Measurements from ENCODE around the gene L3HYPDH. TPM values are rescaled to one million over a fixed set of nuclear protein-coding genes. Genes with fewer than 3 reads are reported as not detected.

L3HYPDH gene
- total RNA-seq, 2 experiments from 2014 or later = 12.3 to 14.6 TPM

DNA sequence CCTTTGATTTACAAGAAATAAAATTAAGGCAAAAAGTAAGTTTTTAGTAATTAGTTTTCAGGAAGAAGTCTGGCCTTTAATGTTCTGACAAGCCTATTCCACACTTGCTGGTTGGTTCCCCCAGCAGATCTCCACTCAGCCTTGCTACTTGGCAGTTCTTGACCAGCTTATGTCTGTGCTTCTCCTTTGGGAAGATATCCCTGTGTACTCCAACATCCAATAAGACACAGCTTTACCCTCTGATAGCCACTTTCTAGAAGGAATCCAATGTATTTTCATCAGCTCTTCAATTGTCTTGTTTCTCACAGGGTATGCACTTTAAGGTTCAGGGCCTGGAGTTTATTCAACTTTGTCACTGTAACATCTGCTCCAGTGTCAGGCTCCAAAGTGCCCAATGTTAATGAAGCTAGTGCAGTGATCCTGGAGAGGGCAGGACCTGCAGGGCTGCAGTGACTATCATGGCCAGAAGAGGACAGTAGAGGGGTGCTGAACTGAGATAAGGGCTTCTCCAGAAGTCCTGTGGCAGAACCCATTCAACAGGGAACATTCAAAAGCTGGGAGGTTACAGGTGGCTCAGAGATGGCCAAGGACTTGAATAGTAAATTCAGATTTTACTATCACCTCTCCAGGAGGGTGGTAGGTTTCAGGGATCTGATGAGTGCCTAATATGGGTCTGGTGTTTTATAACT lies 23.0 kb upstream of the L3HYPDH start:
- Mint-ChIP-seq H3K27ac (no peak overlapping the region), H3K36me3 (ENCODE audit: low read depth) (peaks cover 1% of the 10 kb centered on the region), H3K27me3 (peaks cover 6% of the 10 kb centered on the region), H3K9me3 (no peaks in the 10 kb centered on the region), H3K4me1 (ENCODE audit: low read depth) (peaks cover 8% of the 10 kb centered on the region), H3K4me3 (no peak overlapping the region)
- TF ChIP-seq, protein P1, sequence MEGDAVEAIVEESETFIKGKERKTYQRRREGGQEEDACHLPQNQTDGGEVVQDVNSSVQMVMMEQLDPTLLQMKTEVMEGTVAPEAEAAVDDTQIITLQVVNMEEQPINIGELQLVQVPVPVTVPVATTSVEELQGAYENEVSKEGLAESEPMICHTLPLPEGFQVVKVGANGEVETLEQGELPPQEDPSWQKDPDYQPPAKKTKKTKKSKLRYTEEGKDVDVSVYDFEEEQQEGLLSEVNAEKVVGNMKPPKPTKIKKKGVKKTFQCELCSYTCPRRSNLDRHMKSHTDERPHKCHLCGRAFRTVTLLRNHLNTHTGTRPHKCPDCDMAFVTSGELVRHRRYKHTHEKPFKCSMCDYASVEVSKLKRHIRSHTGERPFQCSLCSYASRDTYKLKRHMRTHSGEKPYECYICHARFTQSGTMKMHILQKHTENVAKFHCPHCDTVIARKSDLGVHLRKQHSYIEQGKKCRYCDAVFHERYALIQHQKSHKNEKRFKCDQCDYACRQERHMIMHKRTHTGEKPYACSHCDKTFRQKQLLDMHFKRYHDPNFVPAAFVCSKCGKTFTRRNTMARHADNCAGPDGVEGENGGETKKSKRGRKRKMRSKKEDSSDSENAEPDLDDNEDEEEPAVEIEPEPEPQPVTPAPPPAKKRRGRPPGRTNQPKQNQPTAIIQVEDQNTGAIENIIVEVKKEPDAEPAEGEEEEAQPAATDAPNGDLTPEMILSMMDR (IDR thresholded peaks at IDR 0.05) = peak; percentile 83
- POLR2A ChIA-PET = interaction anchor here (0.5 kb wide), 1 partner anchor 670 kb away, joined by 3 read pairs; no protein-coding TSS in a partner anchor
- ATAC-seq (peak; percentile 97), DNase-seq (peak; percentile 77)
- intact Hi-C loops (cut with micrococcal nuclease) = loop anchor here (5.0 kb wide), 1 partner anchor 70 kb away; the partner anchor contains the start of gene CCDC175
- CTCF ChIA-PET = interaction anchor here (0.8 to 6.5 kb wide), 18 partner anchors 8 to 682 kb away, joined by 3 to 75 read pairs (median 4); partner anchors contain the start of genes CCDC175, JKAMP and L3HYPDH

DNA sequence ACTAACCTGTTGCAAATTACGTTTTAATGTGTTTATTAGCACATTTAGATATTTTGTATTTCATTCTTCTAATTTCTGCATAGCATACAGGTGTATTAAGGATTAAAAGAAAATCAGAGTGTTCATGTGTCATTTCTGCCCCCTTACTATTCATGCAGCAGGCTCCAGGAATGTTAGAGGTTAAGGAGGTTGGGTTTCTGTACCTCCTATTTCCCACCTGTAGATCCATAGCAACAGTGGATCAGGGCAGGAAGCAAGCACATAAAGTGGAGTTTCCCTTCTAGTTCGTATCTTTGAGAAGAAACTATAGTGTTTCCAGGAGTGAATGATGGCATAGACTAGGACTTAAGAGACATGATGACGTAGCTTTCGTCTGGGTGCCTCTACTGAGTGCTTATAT lies 19.0 kb upstream of the L3HYPDH start:
- intact Hi-C loops (cut with micrococcal nuclease) = no loop called here
- ChIA-PET POLR2A (no interaction called here), CTCF (interaction anchor here (0.7 to 1.2 kb wide), 2 partner anchors 19 to 73 kb away, joined by 3 read pairs; partner anchors contain the start of genes JKAMP and L3HYPDH)
- peaks cover 1% of the 10 kb centered on the region for H3K36me3 Mint-ChIP-seq (ENCODE audit: low read depth)
- no peak for ATAC-seq
- no peak overlapping the region for H3K27ac Mint-ChIP-seq
- TF ChIP-seq, protein P1 (IDR thresholded peaks at IDR 0.05) = no peak
- no peaks in the 10 kb centered on the region for H3K27me3 Mint-ChIP-seq
- no peaks in the 10 kb centered on the region for H3K9me3 Mint-ChIP-seq
- H3K4me1 Mint-ChIP-seq (ENCODE audit: low read depth) = peaks cover 8% of the 10 kb centered on the region
- DNase-seq = no peak
- H3K4me3 Mint-ChIP-seq = no peak overlapping the region

DNA sequence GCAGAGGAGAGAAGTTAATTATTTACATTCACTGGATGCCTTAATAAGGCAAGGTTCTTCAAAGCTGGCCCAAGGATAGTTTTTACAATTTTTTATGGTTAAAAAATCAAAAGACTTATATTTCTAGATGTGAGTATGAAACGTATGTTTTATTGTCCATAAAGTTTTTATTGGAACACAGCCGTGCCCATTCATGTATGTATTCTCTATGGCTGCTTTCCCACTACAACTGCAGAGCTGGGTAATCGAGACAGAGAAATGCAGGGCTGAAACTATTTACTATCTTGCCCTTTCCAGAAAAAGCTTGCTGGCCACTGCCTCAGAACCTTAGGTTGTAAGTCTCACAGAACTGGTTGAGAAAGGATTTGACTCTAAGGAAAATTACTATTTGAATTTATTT lies 16.5 kb upstream of the L3HYPDH start:
- Mint-ChIP-seq H3K27me3 (no peaks in the 10 kb centered on the region), H3K36me3 (ENCODE audit: low read depth) (peaks cover 7% of the 10 kb centered on the region), H3K4me1 (ENCODE audit: low read depth) (peaks cover 12% of the 10 kb centered on the region), H3K27ac (no peak overlapping the region), H3K9me3 (no peaks in the 10 kb centered on the region), H3K4me3 (no peak overlapping the region)
- POLR2A ChIA-PET = no interaction called here
- CTCF ChIA-PET = interaction anchor here (0.8 to 1.8 kb wide), 3 partner anchors 11 to 76 kb away, joined by 3 to 8 read pairs (median 3); partner anchors contain the start of genes CCDC175, JKAMP and L3HYPDH
- no peak for ATAC-seq
- DNase-seq = no peak
- TF ChIP-seq, protein P1 (IDR thresholded peaks at IDR 0.05) = no peak
- intact Hi-C loops (cut with micrococcal nuclease) = no loop called here

DNA sequence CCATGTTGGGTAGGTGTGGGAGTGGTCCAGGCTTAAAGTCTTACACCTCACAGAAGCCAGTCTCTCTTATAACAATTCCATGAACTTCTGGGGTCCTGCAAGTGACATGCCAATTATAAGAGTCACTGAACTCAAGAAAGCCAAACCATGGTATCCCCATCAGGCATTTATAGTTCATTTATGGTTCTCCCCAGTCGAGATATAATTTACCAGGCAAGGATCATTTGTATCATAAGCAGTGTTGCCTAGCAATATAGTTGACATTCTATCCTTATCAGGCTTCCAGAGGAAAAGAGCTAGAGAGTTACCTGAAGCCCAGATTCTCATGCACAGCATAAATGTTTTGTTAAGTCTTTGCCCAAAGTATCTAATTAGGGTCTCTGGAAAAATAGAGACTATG lies 8.2 kb upstream of the L3HYPDH start:
- Mint-ChIP-seq H3K4me1 (ENCODE audit: low read depth) (peaks cover 30% of the 10 kb centered on the region), H3K9me3 (no peaks in the 10 kb centered on the region), H3K27me3 (no peaks in the 10 kb centered on the region), H3K27ac (no peak overlapping the region), H3K36me3 (ENCODE audit: low read depth) (peaks cover 55% of the 10 kb centered on the region), H3K4me3 (no peak overlapping the region)
- TF ChIP-seq, protein P1 (IDR thresholded peaks at IDR 0.05) = no peak
- CTCF ChIA-PET = interaction anchor here (2.0 to 2.2 kb wide), 2 partner anchors 15 to 16 kb away, joined by 5 read pairs; no protein-coding TSS in a partner anchor
- POLR2A ChIA-PET = no interaction called here
- no peak for DNase-seq
- intact Hi-C loops (cut with micrococcal nuclease) = no loop called here
- ATAC-seq = no peak

DNA sequence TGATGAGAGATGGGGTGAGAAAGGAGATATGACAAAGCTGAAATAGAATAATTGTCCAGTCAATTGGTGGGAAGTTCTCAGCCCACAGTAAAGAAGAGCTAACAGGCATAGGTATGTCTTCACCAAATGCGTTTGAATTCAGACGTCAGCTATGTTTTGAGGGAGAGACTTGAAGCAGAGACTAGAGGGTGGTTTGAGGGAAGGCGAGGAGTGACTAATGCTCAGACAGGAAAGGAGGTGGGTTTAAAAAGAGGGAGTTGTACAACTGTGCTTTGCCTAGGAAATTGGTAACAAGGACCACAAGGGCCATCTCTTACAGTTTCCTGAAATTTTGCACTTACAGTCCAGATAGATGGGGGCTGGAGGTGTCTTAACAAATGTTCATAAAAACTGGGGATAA lies 6.5 kb upstream of the L3HYPDH start:
- Mint-ChIP-seq H3K27me3 (no peaks in the 10 kb centered on the region), H3K36me3 (ENCODE audit: low read depth) (peaks cover 50% of the 10 kb centered on the region), H3K9me3 (no peaks in the 10 kb centered on the region), H3K4me3 (no peak overlapping the region), H3K27ac (no peak overlapping the region), H3K4me1 (ENCODE audit: low read depth) (peaks cover 34% of the 10 kb centered on the region)
- intact Hi-C loops (cut with micrococcal nuclease) = no loop called here
- no peak for DNase-seq
- peak; percentile 37 for ATAC-seq
- TF ChIP-seq, protein P1 (IDR thresholded peaks at IDR 0.05) = no peak
- ChIA-PET CTCF (interaction anchor here (1.2 to 2.2 kb wide), 3 partner anchors 14 to 21 kb away, joined by 4 to 5 read pairs (median 5); no protein-coding TSS in a partner anchor), POLR2A (no interaction called here)

Measured in activated CD8-positive, alpha-beta T cell treated with anti-CD3 and anti-CD28 coated beads for 36 hours (primary cell).